ENCODE measurements around the gene LSG1.

The LSG1 gene

GRCh38 chr3:194707147-194707540, 35.2 kb upstream of the LSG1 start:
- Histone ChIP-seq H3K4me1 (ENCODE audit: control insufficient read depth, low read length) (no peaks in the 10 kb centered on the region), H3K27me3 (ENCODE audit: control insufficient read depth, low read length) (no peaks in the 10 kb centered on the region), H3K36me3 (ENCODE audit: control insufficient read depth, low read length) (no peaks in the 10 kb centered on the region), H4K20me1 (ENCODE audit: control insufficient read depth, insufficient read depth, low read depth, low read length) (no peaks in the 10 kb centered on the region), H3K4me3 (ENCODE audit: low read length) (no peak overlapping the region), H3F3A (ENCODE audit: control insufficient read depth, insufficient read depth) (no peaks in the 10 kb centered on the region), H3K9me3 (ENCODE audit: control insufficient read depth, insufficient read depth, low read length) (no peaks in the 10 kb centered on the region), H3K9me2 (replicated peaks; ENCODE audit: control insufficient read depth, low read length) (no peaks in the 10 kb centered on the region), H3K27ac (ENCODE audit: low read depth, low read length) (no peak overlapping the region), H3K4me2 (ENCODE audit: low read length) (no peak overlapping the region), H3K79me2 (ENCODE audit: control insufficient read depth, low read length) (no peaks in the 10 kb centered on the region)
- no peak for TF ChIP-seq EZH2phosphoT487 (IDR thresholded peaks at IDR 0.05; ENCODE audit: borderline replicate concordance, low read length)
- no peak for TF ChIP-seq CTCF (IDR thresholded peaks at IDR 0.05; ENCODE audit: low read depth, low read length, poor library complexity, severe bottlenecking)

DNA sequence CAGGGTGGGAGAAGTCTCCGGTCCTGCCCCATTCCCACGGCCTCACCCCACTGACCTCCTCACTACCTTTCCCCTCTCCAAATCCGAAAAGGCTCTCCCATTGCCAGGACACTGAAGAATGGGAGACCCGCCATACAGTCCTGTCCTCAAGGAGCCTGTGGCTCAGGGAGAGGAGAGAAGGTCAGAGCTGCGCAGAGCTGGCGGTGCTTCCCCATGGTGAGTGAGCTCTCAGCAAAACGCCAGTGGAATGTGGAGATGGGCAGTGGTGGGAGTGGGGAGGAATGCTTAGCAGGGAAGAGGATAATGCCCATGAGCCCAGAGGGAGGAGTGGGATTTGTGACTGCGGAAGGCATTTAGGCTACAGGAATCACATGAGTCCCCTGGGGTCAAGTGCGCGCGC, 33.8 kb upstream of the LSG1 start:
- Histone ChIP-seq H3K4me3 (ENCODE audit: low read length) (no peak overlapping the region), H3K9me2 (replicated peaks; ENCODE audit: control insufficient read depth, low read length) (no peaks in the 10 kb centered on the region), H3K4me2 (ENCODE audit: low read length) (no peak overlapping the region), H3K4me1 (ENCODE audit: control insufficient read depth, low read length) (no peaks in the 10 kb centered on the region), H3K36me3 (ENCODE audit: control insufficient read depth, low read length) (no peaks in the 10 kb centered on the region), H3K79me2 (ENCODE audit: control insufficient read depth, low read length) (no peaks in the 10 kb centered on the region), H4K20me1 (ENCODE audit: control insufficient read depth, insufficient read depth, low read depth, low read length) (no peaks in the 10 kb centered on the region), H3F3A (ENCODE audit: control insufficient read depth, insufficient read depth) (no peaks in the 10 kb centered on the region), H3K9me3 (ENCODE audit: control insufficient read depth, insufficient read depth, low read length) (no peaks in the 10 kb centered on the region), H3K27ac (ENCODE audit: low read depth, low read length) (no peak overlapping the region), H3K27me3 (ENCODE audit: control insufficient read depth, low read length) (no peaks in the 10 kb centered on the region)
- TF ChIP-seq EZH2phosphoT487 (IDR thresholded peaks at IDR 0.05; ENCODE audit: borderline replicate concordance, low read length) (no peak), CTCF (IDR thresholded peaks at IDR 0.05; ENCODE audit: low read depth, low read length, poor library complexity, severe bottlenecking) (no peak)

- Histone ChIP-seq H3K27ac (ENCODE audit: low read depth, low read length) (no peak overlapping the region), H3K9me2 (replicated peaks; ENCODE audit: control insufficient read depth, low read length) (no peaks in the 10 kb centered on the region), H3K79me2 (ENCODE audit: control insufficient read depth, low read length) (no peaks in the 10 kb centered on the region), H3F3A (ENCODE audit: control insufficient read depth, insufficient read depth) (no peaks in the 10 kb centered on the region), H3K4me3 (ENCODE audit: low read length) (no peak overlapping the region), H4K20me1 (ENCODE audit: control insufficient read depth, insufficient read depth, low read depth, low read length) (no peaks in the 10 kb centered on the region), H3K9me3 (ENCODE audit: control insufficient read depth, insufficient read depth, low read length) (no peaks in the 10 kb centered on the region), H3K4me2 (ENCODE audit: low read length) (no peak overlapping the region), H3K27me3 (ENCODE audit: control insufficient read depth, low read length) (no peaks in the 10 kb centered on the region), H3K36me3 (ENCODE audit: control insufficient read depth, low read length) (no peaks in the 10 kb centered on the region), H3K4me1 (ENCODE audit: control insufficient read depth, low read length) (no peaks in the 10 kb centered on the region)
- TF ChIP-seq CTCF (IDR thresholded peaks at IDR 0.05; ENCODE audit: low read depth, low read length, poor library complexity, severe bottlenecking) (no peak), EZH2phosphoT487 (IDR thresholded peaks at IDR 0.05; ENCODE audit: borderline replicate concordance, low read length) (no peak)
Measured at GRCh38 chr3:194705227-194705626, 33.2 kb upstream of the LSG1 start.

- H3K79me2 ChIP-seq (ENCODE audit: control insufficient read depth, low read length), result no peaks in the 10 kb centered on the region
- H3K9me2 ChIP-seq (replicated peaks; ENCODE audit: control insufficient read depth, low read length), result no peaks in the 10 kb centered on the region
- no peak for TF ChIP-seq CTCF (IDR thresholded peaks at IDR 0.05; ENCODE audit: low read depth, low read length, poor library complexity, severe bottlenecking)
- no peak for TF ChIP-seq EZH2phosphoT487 (IDR thresholded peaks at IDR 0.05; ENCODE audit: borderline replicate concordance, low read length)
Measured at GRCh38 chr3:194702545-194702944, 30.6 kb upstream of the LSG1 start.

More at GRCh38 chr3:194702545-194702944, 30.6 kb upstream of the LSG1 start:
- Histone ChIP-seq H3K36me3 (ENCODE audit: control insufficient read depth, low read length) (no peaks in the 10 kb centered on the region), H3K27ac (ENCODE audit: low read depth, low read length) (no peak overlapping the region), H3K4me3 (ENCODE audit: low read length) (no peak overlapping the region), H3K9me3 (ENCODE audit: control insufficient read depth, insufficient read depth, low read length) (no peaks in the 10 kb centered on the region; the same call in 1 of the 2 replicates), H3F3A (ENCODE audit: control insufficient read depth, insufficient read depth) (no peaks in the 10 kb centered on the region), H4K20me1 (ENCODE audit: control insufficient read depth, insufficient read depth, low read depth, low read length) (no peaks in the 10 kb centered on the region), H3K27me3 (ENCODE audit: control insufficient read depth, low read length) (no peaks in the 10 kb centered on the region), H3K4me1 (ENCODE audit: control insufficient read depth, low read length) (no peaks in the 10 kb centered on the region), H3K4me2 (ENCODE audit: low read length) (no peak overlapping the region)

Data from DOHH2 (cell line).